ENCODE results near the gene MGMT.

- no peak for TF ChIP-seq POLR2A (IDR thresholded peaks at IDR 0.05)
- TF ChIP-seq CTCF (IDR thresholded peaks at IDR 0.05): no peak
- TF ChIP-seq POLR2AphosphoS5 (IDR thresholded peaks at IDR 0.05): no peak
- no peak for TF ChIP-seq EP300 (IDR thresholded peaks at IDR 0.05)
Observed at GRCh38 chr10:129607607-129608109, 140.6 kb downstream of the MGMT start.
